Colonic mucosa (tissue), 2 donors: Measurements from ENCODE around the gene HSD17B13. TPM values are rescaled to one million over a fixed set of nuclear protein-coding genes. Genes with fewer than 3 reads are reported as not detected.

ENCODE experiments used
- microRNA-seq: library from miRNA; unstranded; fragments of <30 nt; microRNA quantifications from one replicate; pipeline ENCODE4, GENCODE V29; 2019
- total RNA-seq, 2 donors: library from RNA; stranded (reverse); fragmentation: NEBNext Ultra II Directional in 1 of 2; extraction: Animal tissue kit (Norgen Biotek cat#: 25700) in 1 of 2; gene quantifications; one replicate each; pipeline ENCODE4 v1.2.1, GENCODE V29; 2021
- donor health status: DM: no; HTN: no; CAD: no.
- donor health status: DM: no; HTN: no; CAD: no.

The HSD17B13 gene
- total RNA-seq, 2 donors from 2014 or later: 0.77 to 1.1 TPM

Small RNAs within 50 kb of the gene (microRNA-seq; reads per million reads assigned to microRNA genes)
- gene MIR5705: not detected

Other genes with a start within 250 kb of the HSD17B13 start
- gene KLHL8, start 102.3 kb downstream of the HSD17B13 start, total RNA-seq: 10 to 100 TPM; 19.5 to 19.7 TPM
- gene HSD17B11, start 68.3 kb upstream of the HSD17B13 start, total RNA-seq: 100 to 1,000 TPM; 138 to 219 TPM
- 10 to 100 TPM; 31.4 to 52.0 TPM for gene NUDT9, start 99.7 kb upstream of the HSD17B13 start, total RNA-seq
- gene SPARCL1, start 206.5 kb upstream of the HSD17B13 start, total RNA-seq: 10 to 100 TPM; 18.4 to 84.0 TPM